Choroid plexus epithelial cell (primary cell): ENCODE data around the gene OBSCN.

Source experiments
- DNase-seq: peaks from one replicate; pipeline ENCODE4 v3.0.0-alpha.2; 2010; ENCODE audit warnings: low read depth
- H3K4me3 ChIP-seq: 2 replicates; pipeline ENCODE4 v1.5.1; 2011; ENCODE audit warnings: low read depth, mild to moderate bottlenecking, control low read depth, low read length, moderate library complexity
- CTCF ChIP-seq: conservative IDR thresholded peaks from 2 replicates; pipeline ENCODE4 v1.5.1; 2011; ENCODE audit warnings: low read depth, mild to moderate bottlenecking, control low read depth, inconsistent platforms, low read length, moderate library complexity

Gene OBSCN

GRCh38 chr1:228276901-228277490 is 69.2 kb downstream of the OBSCN start:
- DNase-seq, result no peak
- no peak overlapping the region for H3K4me3 ChIP-seq

GRCh38 chr1:228277491-228278431 is 69.9 kb downstream of the OBSCN start:
- DNase-seq, result no peak
- TF ChIP-seq CTCF, result no peak
- H3K4me3 ChIP-seq, result no peak overlapping the region

More at GRCh38 chr1:228276901-228277490, 69.2 kb downstream of the OBSCN start:
- TF ChIP-seq CTCF, result no peak

GRCh38 chr1:228278432-228278941 is 70.6 kb downstream of the OBSCN start:
- no peak for DNase-seq
- no peak for TF ChIP-seq CTCF

GRCh38 chr1:228279011-228279721 is 71.3 kb downstream of the OBSCN start:
- DNase-seq, result no peak
- TF ChIP-seq CTCF, result no peak
- no peak overlapping the region for H3K4me3 ChIP-seq

More at GRCh38 chr1:228278432-228278941, 70.6 kb downstream of the OBSCN start:
- H3K4me3 ChIP-seq, result no peak overlapping the region

- DNase-seq, result no peak
- no peak for TF ChIP-seq CTCF
Measured at GRCh38 chr1:228279722-228280105, 71.9 kb downstream of the OBSCN start.

GRCh38 chr1:228280106-228280901 is 72.5 kb downstream of the OBSCN start:
- H3K4me3 ChIP-seq, result no peak overlapping the region
- no peak for DNase-seq
- TF ChIP-seq CTCF, result no peak

More at GRCh38 chr1:228279722-228280105, 71.9 kb downstream of the OBSCN start:
- H3K4me3 ChIP-seq, result no peak overlapping the region
